ENCODE data around the gene CCDC124. TPM values are rescaled to one million over a fixed set of nuclear protein-coding genes. Genes with fewer than 3 reads are reported as not detected.

The CCDC124 gene
- polyA plus RNA-seq, 4 donors: 50.8 to 96.8 (median 54.8) TPM

GRCh38 chr19:17951990-17952976 lies 19.5 kb downstream of the CCDC124 start:
- no peak for DNase-seq (ENCODE audit: low read depth in 4 of 4, low spot score in 3 of 4)

GRCh38 chr19:17953316-17953801 lies 20.5 kb downstream of the CCDC124 start:
- no peak for DNase-seq (ENCODE audit: low read depth in 4 of 4, low spot score in 3 of 4)

GRCh38 chr19:17953869-17954268 lies 21.1 kb downstream of the CCDC124 start:
- no peak for DNase-seq (ENCODE audit: low read depth in 4 of 4, low spot score in 3 of 4)

- DNase-seq (ENCODE audit: low read depth in 4 of 4, low spot score in 3 of 4): no peak
Measured at GRCh38 chr19:17954401-17954800, 21.6 kb downstream of the CCDC124 start.

DNA sequence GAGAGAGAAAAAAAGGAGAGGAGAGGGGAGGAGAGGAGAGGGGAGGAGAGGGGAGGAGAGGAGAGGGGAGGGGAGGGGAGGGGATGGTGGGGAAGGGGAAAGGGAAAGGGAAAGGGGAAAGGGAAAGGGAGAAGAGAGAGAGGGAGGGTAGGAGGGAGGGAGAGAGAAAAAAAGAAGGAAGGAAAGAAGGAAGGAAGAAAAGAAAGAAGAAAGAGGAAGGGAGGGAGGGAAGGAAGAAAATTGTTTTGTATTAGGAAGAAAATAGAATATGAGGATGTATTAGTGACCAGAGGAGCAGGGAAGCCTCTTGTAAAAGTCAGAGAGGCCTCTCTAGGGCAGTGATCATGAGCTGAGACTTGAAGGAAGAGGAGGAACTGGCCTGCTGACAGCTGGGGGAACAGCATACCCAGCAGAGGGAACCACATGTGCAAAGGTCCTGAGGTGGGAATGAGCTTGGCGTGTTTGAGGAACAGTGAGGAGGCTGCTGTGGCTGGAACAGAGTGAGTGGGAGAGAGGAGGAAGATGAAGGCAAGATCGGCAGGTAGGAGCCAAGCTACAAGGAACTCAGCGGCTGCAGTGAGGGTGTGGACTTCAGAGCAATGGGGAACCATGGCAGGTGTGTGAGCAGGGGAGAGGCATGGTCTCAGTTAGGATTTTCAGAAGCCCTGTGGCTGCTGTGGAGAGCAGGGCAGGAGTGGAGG lies 24.5 kb downstream of the CCDC124 start:
- DNase-seq (ENCODE audit: low read depth in 4 of 4, low spot score in 3 of 4): no peak

- no peak for DNase-seq (ENCODE audit: low read depth in 4 of 4, low spot score in 3 of 4)
Measured at GRCh38 chr19:17957885-17958284, 25.1 kb downstream of the CCDC124 start.

- no peak for DNase-seq (ENCODE audit: low read depth in 4 of 4, low spot score in 3 of 4)
Measured at GRCh38 chr19:17963936-17964691, 31.3 kb downstream of the CCDC124 start.

GRCh38 chr19:17965370-17966128 lies 32.7 kb downstream of the CCDC124 start:
- no peak for DNase-seq (ENCODE audit: low read depth in 4 of 4, low spot score in 3 of 4)

DNA sequence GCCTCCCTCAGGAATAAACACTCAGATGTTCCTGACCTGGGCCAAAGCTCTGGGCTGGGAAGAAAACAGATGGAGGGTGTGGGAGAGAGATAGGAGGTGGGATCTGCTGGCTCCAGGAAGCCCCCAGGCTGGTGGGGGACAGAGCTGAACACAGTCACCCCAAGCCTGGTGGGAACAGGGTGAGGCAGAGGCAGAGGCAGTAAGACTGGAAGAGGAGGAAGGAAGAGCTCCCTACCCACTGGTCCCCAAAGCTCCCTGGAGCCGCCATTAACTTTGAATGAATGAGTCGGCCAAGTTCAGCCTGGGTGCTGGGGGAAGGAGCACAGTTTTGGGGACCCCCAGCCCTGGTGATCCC lies 33.3 kb downstream of the CCDC124 start:
- DNase-seq (ENCODE audit: low read depth in 4 of 4, low spot score in 3 of 4): no peak

- no peak for DNase-seq (ENCODE audit: low read depth in 4 of 4, low spot score in 3 of 4)
Measured at GRCh38 chr19:17966550-17967256, 33.9 kb downstream of the CCDC124 start, which contains the start of gene KCNN1. Gene KCNN1 (plus strand): TSS chr19:17967107. CDS start chr19:17973889, 6,782 bp downstream.

- no peak for DNase-seq (ENCODE audit: low read depth in 4 of 4, low spot score in 3 of 4)
Measured at GRCh38 chr19:17967257-17968051, 34.6 kb downstream of the CCDC124 start.

DNA sequence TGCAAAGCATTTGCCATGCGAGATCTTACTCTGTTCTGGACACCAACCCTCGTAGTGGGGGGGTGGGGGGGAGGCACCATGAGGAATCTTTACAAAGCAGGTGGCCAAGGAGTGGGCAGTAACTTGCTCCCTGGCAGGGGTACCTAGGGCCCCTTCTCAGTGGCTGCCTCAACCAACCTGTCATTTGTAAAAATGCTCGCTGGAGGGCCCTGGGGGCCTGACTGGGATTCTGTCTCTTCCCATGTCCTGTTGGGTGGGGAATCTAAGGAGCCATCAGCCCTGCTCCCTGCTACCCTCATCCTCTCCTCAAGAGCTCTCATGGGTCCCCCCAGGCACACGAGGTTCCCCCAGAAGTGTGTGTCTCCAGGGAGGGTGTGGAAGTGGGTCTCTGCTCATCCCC lies 35.5 kb downstream of the CCDC124 start:
- DNase-seq (ENCODE audit: low read depth in 4 of 4, low spot score in 3 of 4): no peak

- no peak for DNase-seq (ENCODE audit: low read depth in 4 of 4, low spot score in 3 of 4)
Measured at GRCh38 chr19:17969096-17969792, 36.4 kb downstream of the CCDC124 start.

- DNase-seq (ENCODE audit: low read depth in 4 of 4, low spot score in 3 of 4): no peak
Measured at GRCh38 chr19:17972230-17972629, 39.4 kb downstream of the CCDC124 start.

DNA sequence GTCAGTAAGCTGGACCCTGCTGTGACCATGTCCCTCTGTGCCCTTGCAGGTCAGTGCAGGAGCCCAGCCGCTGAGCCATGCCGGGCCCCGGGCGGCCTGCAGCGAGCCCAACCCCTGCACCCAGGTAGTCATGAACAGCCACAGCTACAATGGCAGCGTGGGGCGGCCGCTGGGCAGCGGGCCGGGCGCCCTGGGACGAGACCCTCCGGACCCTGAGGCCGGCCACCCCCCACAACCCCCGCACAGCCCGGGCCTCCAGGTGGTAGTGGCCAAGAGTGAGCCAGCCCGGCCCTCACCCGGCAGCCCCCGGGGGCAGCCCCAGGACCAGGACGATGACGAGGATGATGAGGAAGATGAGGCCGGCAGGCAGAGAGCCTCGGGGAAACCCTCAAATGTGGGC lies 40.9 kb downstream of the CCDC124 start:
- no peak for DNase-seq (ENCODE audit: low read depth in 4 of 4, low spot score in 3 of 4)

DNA sequence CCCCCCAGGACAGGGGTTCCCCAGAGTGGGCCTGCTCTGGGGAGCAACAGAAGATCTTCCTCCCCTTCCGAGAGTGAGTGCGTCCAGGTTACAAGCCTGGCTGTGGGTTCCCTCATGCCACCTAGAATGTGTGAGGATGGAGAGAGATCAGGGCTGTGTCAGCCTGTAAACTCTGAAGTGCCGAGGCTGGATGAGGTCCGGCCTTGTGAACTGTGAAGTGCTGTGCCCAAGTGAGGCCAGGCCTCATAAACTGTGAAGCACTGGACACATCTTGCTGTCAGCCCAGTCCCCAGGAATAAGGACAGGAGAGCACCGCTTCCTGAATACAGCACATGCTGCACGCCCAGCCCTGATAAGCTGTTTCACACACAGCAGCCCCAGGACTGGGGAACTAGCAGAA lies 41.7 kb downstream of the CCDC124 start:
- no peak for DNase-seq (ENCODE audit: low read depth in 4 of 4, low spot score in 3 of 4)

GRCh38 chr19:17975032-17975431 lies 42.2 kb downstream of the CCDC124 start:
- no peak for DNase-seq (ENCODE audit: low read depth in 4 of 4, low spot score in 3 of 4)

DNA sequence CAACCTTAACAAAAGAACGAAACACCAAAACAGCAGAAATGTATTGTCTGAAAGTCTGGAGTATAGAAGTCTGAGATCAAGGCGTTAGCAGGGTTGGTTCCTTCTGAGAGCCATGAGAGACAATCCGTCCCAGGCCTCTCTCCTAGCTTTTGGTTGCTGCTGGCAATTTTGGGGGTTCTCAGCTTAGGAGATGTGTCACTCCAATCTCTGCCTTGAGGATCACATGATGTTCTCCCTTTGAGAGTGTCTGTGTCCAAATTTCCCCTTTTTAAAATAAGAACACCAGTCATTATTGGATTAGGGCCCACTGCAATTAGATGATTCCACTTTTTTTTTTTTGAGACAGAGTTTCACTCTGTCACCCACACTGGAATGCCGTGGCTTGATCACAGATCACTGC lies 44.2 kb downstream of the CCDC124 start:
- no peak for DNase-seq (ENCODE audit: low read depth in 4 of 4, low spot score in 3 of 4)
